ENCODE results near the gene ZDHHC14. TPM values are rescaled to one million over a fixed set of nuclear protein-coding genes. Genes with fewer than 3 reads are reported as not detected.

The ZDHHC14 gene
- total and polyA plus RNA-seq, 8 donors = 3.4 to 25.7 (median 7.4) TPM

GRCh38 chr6:157396026-157396425 is 15.0 kb downstream of the ZDHHC14 start:
- DNase-seq = no peak
- H3K27me3 ChIP-seq = no peaks in the 10 kb centered on the region
- peaks cover 0 to 6% (median 0%) of the 10 kb centered on the region in 4 donors for H3K36me3 ChIP-seq
- no peak overlapping the region for H3K27ac ChIP-seq
- intact Hi-C loops (cut with DNase I; ENCODE audit: low total_unique reads) = no loop called here
- 62 to 88% (median 73%) methylated on average over 3 of the region's 3 CpGs for WGBS, 5 donors
- peaks cover 0 to 6% (median 2%) of the 10 kb centered on the region in 4 donors for H3K9me3 ChIP-seq
- peaks cover 0 to 18% (median 10%) of the 10 kb centered on the region in 4 donors for H3K4me1 ChIP-seq
- no peak for TF ChIP-seq CTCF (IDR thresholded peaks at IDR 0.05)
- TF ChIP-seq POLR2A (IDR thresholded peaks at IDR 0.05) = no peak
- TF ChIP-seq EP300 (IDR thresholded peaks at IDR 0.05) = no peak
- no peak for TF ChIP-seq POLR2AphosphoS5 (IDR thresholded peaks at IDR 0.05)
- no peak overlapping the region for H3K4me3 ChIP-seq

- Histone ChIP-seq H3K9me3 (no peaks in the 10 kb centered on the region), H3K27ac (no peak overlapping the region), H3K4me3 (no peak overlapping the region), H3K27me3 (no peaks in the 10 kb centered on the region), H3K4me1 (peaks cover 0 to 15% (median 10%) of the 10 kb centered on the region in 4 donors), H3K36me3 (peaks cover 0 to 6% (median 0%) of the 10 kb centered on the region in 4 donors)
- 91 to 95% (median 93%) methylated on average over 8 to 9 of the region's 9 CpGs for WGBS, 5 donors
- intact Hi-C loops (cut with DNase I; ENCODE audit: low total_unique reads) = no loop called here
- DNase-seq = no peak
- TF ChIP-seq CTCF (IDR thresholded peaks at IDR 0.05) (no peak), EP300 (IDR thresholded peaks at IDR 0.05) (no peak), POLR2A (IDR thresholded peaks at IDR 0.05) (no peak), POLR2AphosphoS5 (IDR thresholded peaks at IDR 0.05) (no peak)
Measured at GRCh38 chr6:157397660-157398059, 16.7 kb downstream of the ZDHHC14 start.

GRCh38 chr6:157398151-157398550 is 17.2 kb downstream of the ZDHHC14 start:
- H3K27me3 ChIP-seq = no peaks in the 10 kb centered on the region
- peaks cover 0 to 6% (median 0%) of the 10 kb centered on the region in 4 donors for H3K36me3 ChIP-seq
- no peaks in the 10 kb centered on the region for H3K9me3 ChIP-seq
- WGBS, 5 donors = 46 to 89% (median 48%) methylated on average over 1 to 2 of the region's 2 CpGs
- no peak overlapping the region for H3K4me3 ChIP-seq
- intact Hi-C loops (cut with DNase I; ENCODE audit: low total_unique reads) = no loop called here
- peaks cover 0 to 11% (median 6%) of the 10 kb centered on the region in 4 donors for H3K4me1 ChIP-seq
- no peak for TF ChIP-seq EP300 (IDR thresholded peaks at IDR 0.05)
- TF ChIP-seq POLR2AphosphoS5 (IDR thresholded peaks at IDR 0.05) = no peak
- no peak for TF ChIP-seq POLR2A (IDR thresholded peaks at IDR 0.05)
- no peak for TF ChIP-seq CTCF (IDR thresholded peaks at IDR 0.05)
- no peak overlapping the region for H3K27ac ChIP-seq
- no peak for DNase-seq

GRCh38 chr6:157400676-157401075 is 19.7 kb downstream of the ZDHHC14 start:
- H3K27me3 ChIP-seq = no peaks in the 10 kb centered on the region
- peaks cover 0 to 4% (median 0%) of the 10 kb centered on the region in 4 donors for H3K4me1 ChIP-seq
- H3K4me3 ChIP-seq = no peak overlapping the region
- H3K27ac ChIP-seq = no peak overlapping the region
- TF ChIP-seq EP300 (IDR thresholded peaks at IDR 0.05) (no peak), CTCF (IDR thresholded peaks at IDR 0.05) (no peak), POLR2AphosphoS5 (IDR thresholded peaks at IDR 0.05) (no peak), POLR2A (IDR thresholded peaks at IDR 0.05) (no peak)
- H3K9me3 ChIP-seq = no peaks in the 10 kb centered on the region
- H3K36me3 ChIP-seq = peaks cover 0 to 6% (median 0%) of the 10 kb centered on the region in 4 donors
- intact Hi-C loops (cut with DNase I; ENCODE audit: low total_unique reads) = no loop called here
- DNase-seq = no peak
- 57 to 77% (median 68%) methylated on average over 7 of the region's 7 CpGs for WGBS, 5 donors
